Measurements from ENCODE around the gene ACTN3. TPM values are rescaled to one million over a fixed set of nuclear protein-coding genes. Genes with fewer than 3 reads are reported as not detected.

ACTN3 gene
- total RNA-seq, 1 donor from 2014 or later = not detected

- no peaks in the 10 kb centered on the region for H3K9me3 Mint-ChIP-seq (ENCODE audit: unreplicated experiment)
- Histone ChIP-seq H3K36me3 (ENCODE audit: insufficient read depth, low read length) (peaks cover 3% of the 10 kb centered on the region), H3K9ac (ENCODE audit: low read length) (peak overlapping the region; percentile 93), H2AFZ (ENCODE audit: low read depth, low read length) (peak overlapping the region; percentile 89), H3K4me3 (ENCODE audit: insufficient read depth, low read depth, low read length) (peak overlapping the region; percentile 99), H3K9me3 (ENCODE audit: insufficient read depth, low read depth, low read length) (no peaks in the 10 kb centered on the region), H3K79me2 (ENCODE audit: insufficient read depth, low read length) (peaks cover 12% of the 10 kb centered on the region), H3K4me2 (ENCODE audit: low read length) (peak overlapping the region; percentile 99), H3K27ac (ENCODE audit: low read depth, low read length) (peak overlapping the region; percentile 67), H3K27me3 (ENCODE audit: insufficient read depth, low read length) (no peaks in the 10 kb centered on the region), H3K4me1 (ENCODE audit: insufficient read depth, low read length) (peaks cover 7% of the 10 kb centered on the region), H4K20me1 (ENCODE audit: insufficient read depth, low read length) (no peaks in the 10 kb centered on the region)
- peaks cover 19% of the 10 kb centered on the region for H3K36me3 Mint-ChIP-seq (ENCODE audit: low read depth, unreplicated experiment)
- peaks cover 4% of the 10 kb centered on the region for H3K4me1 Mint-ChIP-seq (ENCODE audit: low read depth, unreplicated experiment)
- H3K4me3 Mint-ChIP-seq (ENCODE audit: unreplicated experiment) = peak overlapping the region; percentile 98
- DNase-seq (ENCODE audit: low read depth) = no peak
- TF ChIP-seq, protein P1, sequence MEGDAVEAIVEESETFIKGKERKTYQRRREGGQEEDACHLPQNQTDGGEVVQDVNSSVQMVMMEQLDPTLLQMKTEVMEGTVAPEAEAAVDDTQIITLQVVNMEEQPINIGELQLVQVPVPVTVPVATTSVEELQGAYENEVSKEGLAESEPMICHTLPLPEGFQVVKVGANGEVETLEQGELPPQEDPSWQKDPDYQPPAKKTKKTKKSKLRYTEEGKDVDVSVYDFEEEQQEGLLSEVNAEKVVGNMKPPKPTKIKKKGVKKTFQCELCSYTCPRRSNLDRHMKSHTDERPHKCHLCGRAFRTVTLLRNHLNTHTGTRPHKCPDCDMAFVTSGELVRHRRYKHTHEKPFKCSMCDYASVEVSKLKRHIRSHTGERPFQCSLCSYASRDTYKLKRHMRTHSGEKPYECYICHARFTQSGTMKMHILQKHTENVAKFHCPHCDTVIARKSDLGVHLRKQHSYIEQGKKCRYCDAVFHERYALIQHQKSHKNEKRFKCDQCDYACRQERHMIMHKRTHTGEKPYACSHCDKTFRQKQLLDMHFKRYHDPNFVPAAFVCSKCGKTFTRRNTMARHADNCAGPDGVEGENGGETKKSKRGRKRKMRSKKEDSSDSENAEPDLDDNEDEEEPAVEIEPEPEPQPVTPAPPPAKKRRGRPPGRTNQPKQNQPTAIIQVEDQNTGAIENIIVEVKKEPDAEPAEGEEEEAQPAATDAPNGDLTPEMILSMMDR (IDR thresholded peaks at IDR 0.05; ENCODE audit: insufficient read depth, low read depth, low read length) = no peak
- no peak for TF ChIP-seq EZH2 (IDR thresholded peaks at IDR 0.05; ENCODE audit: insufficient read depth, low read length)
- no peak for FAIRE-seq
- H3K27ac Mint-ChIP-seq (ENCODE audit: unreplicated experiment) = peak overlapping the region; percentile 87
- H3K27me3 Mint-ChIP-seq (ENCODE audit: low read depth, unreplicated experiment) = no peaks in the 10 kb centered on the region
These were observed 35.7 kb upstream of the ACTN3 start for GRCh38 chr11:66510990-66511339.

GRCh38 chr11:66523611-66524010, 23.1 kb upstream of the ACTN3 start:
- FAIRE-seq = no peak
- H4K20me1 ChIP-seq (ENCODE audit: insufficient read depth, low read length) = no peaks in the 10 kb centered on the region
- no peak overlapping the region for H3K4me3 ChIP-seq (ENCODE audit: insufficient read depth, low read depth, low read length)
- H3K4me1 ChIP-seq (ENCODE audit: insufficient read depth, low read length) = no peaks in the 10 kb centered on the region
- no peaks in the 10 kb centered on the region for H3K27me3 Mint-ChIP-seq (ENCODE audit: low read depth, unreplicated experiment)
- H3K9me3 ChIP-seq (ENCODE audit: insufficient read depth, low read depth, low read length) = no peaks in the 10 kb centered on the region
- peaks cover 3% of the 10 kb centered on the region for H3K9me3 Mint-ChIP-seq (ENCODE audit: unreplicated experiment)
- TF ChIP-seq, protein P1 (IDR thresholded peaks at IDR 0.05; ENCODE audit: insufficient read depth, low read depth, low read length) = no peak
- TF ChIP-seq EZH2 (IDR thresholded peaks at IDR 0.05; ENCODE audit: insufficient read depth, low read length) = no peak
- no peaks in the 10 kb centered on the region for H3K27me3 ChIP-seq (ENCODE audit: insufficient read depth, low read length)
- H2AFZ ChIP-seq (ENCODE audit: low read depth, low read length) = no peak overlapping the region
- DNase-seq (ENCODE audit: low read depth) = no peak
- no peaks in the 10 kb centered on the region for H3K79me2 ChIP-seq (ENCODE audit: insufficient read depth, low read length)
- H3K4me2 ChIP-seq (ENCODE audit: low read length) = no peak overlapping the region
- no peak overlapping the region for H3K4me3 Mint-ChIP-seq (ENCODE audit: unreplicated experiment)
- H3K36me3 ChIP-seq (ENCODE audit: insufficient read depth, low read length) = peaks cover 10% of the 10 kb centered on the region
- peaks cover 18% of the 10 kb centered on the region for H3K36me3 Mint-ChIP-seq (ENCODE audit: low read depth, unreplicated experiment)
- no peak overlapping the region for H3K27ac Mint-ChIP-seq (ENCODE audit: unreplicated experiment)
- no peak overlapping the region for H3K27ac ChIP-seq (ENCODE audit: low read depth, low read length)
- H3K9ac ChIP-seq (ENCODE audit: low read length) = no peak overlapping the region
- no peaks in the 10 kb centered on the region for H3K4me1 Mint-ChIP-seq (ENCODE audit: low read depth, unreplicated experiment)

GRCh38 chr11:66524304-66525040, 22.2 kb upstream of the ACTN3 start:
- H3K36me3 Mint-ChIP-seq (ENCODE audit: low read depth, unreplicated experiment) = peaks cover 21% of the 10 kb centered on the region
- H4K20me1 ChIP-seq (ENCODE audit: insufficient read depth, low read length) = no peaks in the 10 kb centered on the region
- H3K4me1 ChIP-seq (ENCODE audit: insufficient read depth, low read length) = no peaks in the 10 kb centered on the region
- H3K27me3 Mint-ChIP-seq (ENCODE audit: low read depth, unreplicated experiment) = no peaks in the 10 kb centered on the region
- no peak overlapping the region for H3K27ac ChIP-seq (ENCODE audit: low read depth, low read length)
- no peaks in the 10 kb centered on the region for H3K79me2 ChIP-seq (ENCODE audit: insufficient read depth, low read length)
- no peaks in the 10 kb centered on the region for H3K4me1 Mint-ChIP-seq (ENCODE audit: low read depth, unreplicated experiment)
- FAIRE-seq (no peak), DNase-seq (ENCODE audit: low read depth) (no peak)
- no peaks in the 10 kb centered on the region for H3K27me3 ChIP-seq (ENCODE audit: insufficient read depth, low read length)
- no peaks in the 10 kb centered on the region for H3K9me3 ChIP-seq (ENCODE audit: insufficient read depth, low read depth, low read length)
- no peak for TF ChIP-seq EZH2 (IDR thresholded peaks at IDR 0.05; ENCODE audit: insufficient read depth, low read length)
- TF ChIP-seq, protein P1 (IDR thresholded peaks at IDR 0.05; ENCODE audit: insufficient read depth, low read depth, low read length) = no peak
- no peak overlapping the region for H3K4me3 Mint-ChIP-seq (ENCODE audit: unreplicated experiment)
- H3K9ac ChIP-seq (ENCODE audit: low read length) = no peak overlapping the region
- H2AFZ ChIP-seq (ENCODE audit: low read depth, low read length) = no peak overlapping the region
- no peak overlapping the region for H3K4me3 ChIP-seq (ENCODE audit: insufficient read depth, low read depth, low read length)
- no peak overlapping the region for H3K4me2 ChIP-seq (ENCODE audit: low read length)
- peaks cover 3% of the 10 kb centered on the region for H3K9me3 Mint-ChIP-seq (ENCODE audit: unreplicated experiment)
- H3K27ac Mint-ChIP-seq (ENCODE audit: unreplicated experiment) = no peak overlapping the region
- H3K36me3 ChIP-seq (ENCODE audit: insufficient read depth, low read length) = peaks cover 10% of the 10 kb centered on the region

Measured in astrocyte (in vitro differentiated cells and primary cell).